ENCODE measurements around the gene CAMK4.

GRCh38 chr5:111507276-111507675 is 283.1 kb downstream of the CAMK4 start:
- TF ChIP-seq SRF (IDR thresholded peaks at IDR 0.05; ENCODE audit: low read depth, low read length): no peak
- TF ChIP-seq EP300 (IDR thresholded peaks at IDR 0.05; ENCODE audit: borderline replicate concordance in 1 of 2, low read depth in 2 of 2, low read length in 2 of 2): no peak
- no peak for TF ChIP-seq CTCF (IDR thresholded peaks at IDR 0.05; ENCODE audit: control extremely low read depth in 1 of 3, insufficient read depth in 1 of 3, low read depth in 1 of 3, low read length in 3 of 3)
- TF ChIP-seq RAD21 (IDR thresholded peaks at IDR 0.05 in 1 of 2, conservative IDR thresholded peaks at IDR 0.05 in 1 of 2; ENCODE audit: low read depth in 2 of 2, low read length in 2 of 2): no peak
- TF ChIP-seq EGR1 (IDR thresholded peaks at IDR 0.05; ENCODE audit: borderline replicate concordance, low read depth, low read length): no peak

All from H1 (cell line).